CD8-positive, alpha-beta memory T cell (primary cell): ENCODE measurements around the gene PNPLA1. TPM values are rescaled to one million over a fixed set of nuclear protein-coding genes. Genes with fewer than 3 reads are reported as not detected.

Experiments
- CTCF ChIA-PET: fragments of 350-600 bp; sonication (Branson Sonifier 250); formaldehyde crosslinking; loops from one replicate; lab custom pipeline; 2021; ENCODE audit warnings: antibody characterized with exemption; lab: Charles Lee
- POLR2A ChIA-PET: fragments of 350-600 bp; sonication (Branson Sonifier 250); formaldehyde crosslinking; loops from one replicate; lab custom pipeline; 2021; ENCODE audit warnings: antibody characterized with exemption; lab: Charles Lee
- DNase-seq, 5 donors: peaks; one replicate each; pipeline versions ENCODE4 v3.0.0 to v3.0.0-alpha.2; 2020 to 2022; ENCODE audit warnings: mixed read lengths in 1 of 5
- H3K27ac ChIP-seq: one replicate; pipeline ENCODE4 v1.7.0; 2013; ENCODE audit warnings: low read depth, mild to moderate bottlenecking, low read length, moderate library complexity
- H3K27me3 ChIP-seq: 2 replicates; pipeline ENCODE4 v1.7.0; 2013; ENCODE audit warnings: low read length, mild to moderate bottlenecking; ENCODE audit not compliant: insufficient read depth, poor library complexity, severe bottlenecking
- H3K36me3 ChIP-seq: 2 replicates; pipeline ENCODE4 v1.7.0; 2013; ENCODE audit warnings: mild to moderate bottlenecking, low read length, moderate library complexity; ENCODE audit not compliant: insufficient read depth
- H3K4me1 ChIP-seq: 2 replicates; pipeline ENCODE4 v1.7.0; 2013; ENCODE audit warnings: mild to moderate bottlenecking, low read length, moderate library complexity; ENCODE audit not compliant: insufficient read depth
- H3K4me3 ChIP-seq: 2 replicates; pipeline ENCODE4 v1.7.0; 2013; ENCODE audit warnings: mild to moderate bottlenecking, low read length
- H3K9me3 ChIP-seq: 2 replicates; pipeline ENCODE4 v1.7.0; 2013; ENCODE audit warnings: mild to moderate bottlenecking, low read length
- H3K27ac Mint-ChIP-seq, 8 donors: one replicate each; pipeline ENCODE4 v1.8.0; 2020 to 2021; ENCODE audit warnings: mixed read lengths in 8 of 8, mild to moderate bottlenecking in 6 of 8, inconsistent platforms in 3 of 8, moderate library complexity in 3 of 8
- H3K27me3 Mint-ChIP-seq, 2 donors: one replicate each; pipeline ENCODE4 v1.8.0; 2020 to 2021; ENCODE audit warnings: mixed read lengths in 2 of 2, mild to moderate bottlenecking in 1 of 2, moderate library complexity in 1 of 2
- H3K36me3 Mint-ChIP-seq, 3 donors: one replicate each; pipeline ENCODE4 v1.8.0; 2020 to 2021; ENCODE audit warnings: mixed read lengths in 3 of 3, inconsistent platforms in 1 of 3, mild to moderate bottlenecking in 1 of 3
- H3K4me1 Mint-ChIP-seq, 3 donors: one replicate each; pipeline ENCODE4 v1.8.0; 2020 to 2021; ENCODE audit warnings: mixed read lengths in 3 of 3, inconsistent platforms in 1 of 3, mild to moderate bottlenecking in 1 of 3
- H3K4me3 Mint-ChIP-seq, 7 donors: one replicate each; pipeline ENCODE4 v1.8.0; 2020 to 2021; ENCODE audit warnings: mixed read lengths in 7 of 7, mild to moderate bottlenecking in 6 of 7, moderate library complexity in 4 of 7, inconsistent platforms in 2 of 7
- H3K9me3 Mint-ChIP-seq, 5 donors: one replicate each; pipeline ENCODE4 v1.8.0; 2020 to 2022; ENCODE audit warnings: mixed read lengths in 5 of 5, mild to moderate bottlenecking in 3 of 5, moderate library complexity in 2 of 5, inconsistent platforms in 1 of 5
- polyA plus RNA-seq: library from polyadenylated mRNA; unstranded; fragments of 300-500 nt; fragmentation: Illumina TruSeq; gene quantifications from one replicate; pipeline ENCODE4 v1.2.3, GENCODE V29; 2021
- total RNA-seq, 2 experiments: library from RNA; stranded (reverse); gene quantifications; one replicate each; pipeline ENCODE4 v1.2.3, GENCODE V29; 2021

Gene PNPLA1
- total and polyA plus RNA-seq, 3 experiments from 2014 or later = not detected

DNA sequence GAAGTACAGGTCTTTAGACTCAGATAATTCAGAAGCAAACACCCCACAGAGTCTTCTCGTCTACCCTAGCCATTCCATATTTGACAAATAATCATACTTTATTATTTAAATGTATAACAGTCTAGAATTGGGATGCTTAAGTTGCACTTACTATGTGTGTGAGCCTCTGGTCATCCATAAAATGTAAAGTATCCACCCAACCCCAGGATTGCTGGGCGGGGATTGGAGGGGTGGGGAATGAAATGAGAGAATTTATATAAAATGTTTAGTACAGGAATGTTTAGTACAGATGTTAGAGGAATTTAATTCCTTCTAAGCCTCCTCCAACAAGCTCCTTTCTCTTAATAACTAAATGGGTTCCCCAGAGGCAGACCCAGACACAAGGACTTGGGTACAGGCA, 50.0 kb downstream of the PNPLA1 start:
- ChIA-PET CTCF (interaction anchor here (0.9 to 1.3 kb wide), 2 partner anchors 17 to 18 kb away, joined by 3 read pairs; no protein-coding TSS in a partner anchor), POLR2A (no interaction called here)
- no peaks in the 10 kb centered on the region for H3K4me1 Mint-ChIP-seq
- H3K4me1 ChIP-seq = no peaks in the 10 kb centered on the region
- H3K4me3 ChIP-seq = no peak overlapping the region
- H3K36me3 ChIP-seq = no peaks in the 10 kb centered on the region
- H3K4me3 Mint-ChIP-seq = no peak overlapping the region
- H3K27ac Mint-ChIP-seq = no peak overlapping the region
- H3K27ac ChIP-seq = no peak overlapping the region
- H3K36me3 Mint-ChIP-seq = no peaks in the 10 kb centered on the region
- H3K27me3 Mint-ChIP-seq = peaks cover 3% of the 10 kb centered on the region in 2 donors
- DNase-seq = no peak
- no peaks in the 10 kb centered on the region for H3K9me3 ChIP-seq
- H3K9me3 Mint-ChIP-seq = no peaks in the 10 kb centered on the region
- H3K27me3 ChIP-seq = no peaks in the 10 kb centered on the region

DNA sequence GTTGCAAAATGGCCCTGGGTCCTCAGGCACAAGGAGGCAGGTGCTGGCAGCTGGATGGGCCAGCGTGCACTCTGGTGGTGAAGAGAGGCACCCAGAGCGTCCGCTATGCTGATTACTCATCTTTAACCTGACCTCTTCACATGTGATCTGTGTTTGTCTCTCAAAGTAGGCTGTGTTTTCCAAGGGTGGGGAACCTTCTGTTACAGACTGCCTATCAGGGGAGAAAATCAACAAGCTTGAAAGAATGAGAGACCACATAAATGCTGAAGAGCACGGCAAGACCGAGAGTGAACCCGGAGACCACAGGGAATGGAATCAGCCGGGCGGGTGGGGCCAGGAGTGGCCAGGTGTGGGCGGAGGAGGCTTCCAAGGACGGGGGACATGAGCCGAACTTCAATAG, 50.6 kb downstream of the PNPLA1 start:
- ChIA-PET CTCF (no interaction called here), POLR2A (no interaction called here)
- DNase-seq = no peak
- Histone ChIP-seq H3K4me3 (no peak overlapping the region), H3K27me3 (no peaks in the 10 kb centered on the region), H3K36me3 (no peaks in the 10 kb centered on the region), H3K9me3 (no peaks in the 10 kb centered on the region), H3K27ac (no peak overlapping the region), H3K4me1 (no peaks in the 10 kb centered on the region)
- H3K27me3 Mint-ChIP-seq = peaks cover 3% of the 10 kb centered on the region in 2 donors
- H3K9me3 Mint-ChIP-seq = no peaks in the 10 kb centered on the region
- no peaks in the 10 kb centered on the region for H3K4me1 Mint-ChIP-seq
- no peaks in the 10 kb centered on the region for H3K36me3 Mint-ChIP-seq
- no peak overlapping the region for H3K4me3 Mint-ChIP-seq
- H3K27ac Mint-ChIP-seq = no peak overlapping the region

DNA sequence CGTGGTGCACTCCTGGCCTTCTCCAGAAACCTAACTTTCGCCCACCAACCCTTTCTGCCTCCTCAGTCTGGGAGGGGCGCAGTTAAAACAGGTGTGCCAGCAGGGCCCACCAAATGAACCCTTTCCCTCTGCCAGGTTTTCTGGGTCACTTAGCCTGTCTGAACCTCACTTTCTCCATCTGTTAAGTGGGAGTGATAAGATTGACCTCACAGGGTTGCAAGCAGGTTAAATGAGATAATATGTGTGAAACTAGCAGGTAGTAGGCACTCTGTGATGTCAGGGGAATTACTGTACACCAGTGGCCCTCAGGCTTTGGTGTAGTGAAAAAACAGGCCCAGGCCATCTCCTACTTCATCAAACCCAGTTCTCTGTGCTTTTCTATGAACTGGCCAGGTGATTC, 52.7 kb downstream of the PNPLA1 start:
- Mint-ChIP-seq H3K4me1 (no peaks in the 10 kb centered on the region), H3K4me3 (no peak overlapping the region), H3K9me3 (no peaks in the 10 kb centered on the region), H3K27me3 (peaks cover 3% of the 10 kb centered on the region in 2 donors), H3K27ac (no peak overlapping the region), H3K36me3 (no peaks in the 10 kb centered on the region)
- no peak for DNase-seq
- H3K4me3 ChIP-seq = no peak overlapping the region
- ChIA-PET CTCF (no interaction called here), POLR2A (no interaction called here)
- no peak overlapping the region for H3K27ac ChIP-seq
- H3K4me1 ChIP-seq = no peaks in the 10 kb centered on the region
- H3K9me3 ChIP-seq = no peaks in the 10 kb centered on the region
- no peaks in the 10 kb centered on the region for H3K27me3 ChIP-seq
- H3K36me3 ChIP-seq = no peaks in the 10 kb centered on the region

DNA sequence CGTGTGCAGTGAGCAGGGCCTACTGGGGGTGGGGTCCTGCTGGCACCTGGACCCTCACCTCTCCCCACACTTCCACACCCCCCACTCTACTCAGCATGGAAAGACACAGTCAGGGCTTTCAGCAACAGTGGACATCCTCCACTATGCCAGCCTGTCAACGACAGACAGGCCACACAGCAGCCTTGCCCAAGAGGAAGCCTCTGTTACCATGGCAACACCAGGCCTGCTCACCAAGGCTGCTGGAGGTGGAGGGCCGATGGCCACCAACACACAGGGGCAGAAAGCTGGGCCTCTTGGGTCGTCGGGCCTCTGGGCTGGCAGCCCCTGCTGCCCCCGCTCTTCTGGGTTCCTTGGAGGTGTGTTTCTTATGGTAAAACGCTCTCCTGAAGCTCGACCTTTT, 53.2 kb downstream of the PNPLA1 start:
- Histone ChIP-seq H3K36me3 (no peaks in the 10 kb centered on the region), H3K27ac (no peak overlapping the region), H3K9me3 (no peaks in the 10 kb centered on the region), H3K4me3 (no peak overlapping the region), H3K4me1 (no peaks in the 10 kb centered on the region), H3K27me3 (no peaks in the 10 kb centered on the region)
- Mint-ChIP-seq H3K4me3 (no peak overlapping the region), H3K27me3 (peaks cover 0 to 3% of the 10 kb centered on the region in 2 donors), H3K9me3 (no peaks in the 10 kb centered on the region), H3K27ac (no peak overlapping the region), H3K4me1 (no peaks in the 10 kb centered on the region), H3K36me3 (no peaks in the 10 kb centered on the region)
- ChIA-PET POLR2A (no interaction called here), CTCF (no interaction called here)
- DNase-seq = no peak

DNA sequence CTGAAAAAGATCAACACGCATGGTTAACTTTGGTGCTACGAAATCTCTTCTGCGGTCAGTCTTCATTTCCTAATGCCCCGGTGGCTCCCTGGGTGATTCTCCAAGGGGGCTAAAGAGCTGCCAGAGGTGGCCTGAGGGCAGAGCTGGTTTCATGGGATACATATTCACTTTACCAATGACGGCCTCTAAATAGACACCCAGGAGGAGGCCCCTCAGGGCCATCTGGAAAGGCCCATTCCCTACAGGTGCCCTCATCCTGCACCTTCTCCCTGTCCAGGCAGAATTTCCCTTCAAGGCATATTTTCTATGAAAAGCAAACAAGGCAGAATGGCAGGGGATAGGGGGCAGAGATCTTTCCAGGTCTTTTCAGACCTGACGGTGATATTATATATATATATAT, 54.3 kb downstream of the PNPLA1 start:
- H3K27ac Mint-ChIP-seq = no peak overlapping the region
- H3K9me3 ChIP-seq = no peaks in the 10 kb centered on the region
- no peaks in the 10 kb centered on the region for H3K9me3 Mint-ChIP-seq
- ChIA-PET POLR2A (no interaction called here), CTCF (interaction anchor here (1.0 to 1.5 kb wide), 2 partner anchors 22 to 435 kb away, joined by 3 read pairs; no protein-coding TSS in a partner anchor)
- H3K36me3 ChIP-seq = no peaks in the 10 kb centered on the region
- H3K4me3 ChIP-seq = no peak overlapping the region
- H3K36me3 Mint-ChIP-seq = no peaks in the 10 kb centered on the region
- peaks cover 3 to 4% of the 10 kb centered on the region in 2 donors for H3K27me3 Mint-ChIP-seq
- H3K27me3 ChIP-seq = no peaks in the 10 kb centered on the region
- no peak overlapping the region for H3K27ac ChIP-seq
- no peak for DNase-seq
- H3K4me1 ChIP-seq = no peaks in the 10 kb centered on the region
- H3K4me3 Mint-ChIP-seq = no peak overlapping the region
- no peaks in the 10 kb centered on the region for H3K4me1 Mint-ChIP-seq

DNA sequence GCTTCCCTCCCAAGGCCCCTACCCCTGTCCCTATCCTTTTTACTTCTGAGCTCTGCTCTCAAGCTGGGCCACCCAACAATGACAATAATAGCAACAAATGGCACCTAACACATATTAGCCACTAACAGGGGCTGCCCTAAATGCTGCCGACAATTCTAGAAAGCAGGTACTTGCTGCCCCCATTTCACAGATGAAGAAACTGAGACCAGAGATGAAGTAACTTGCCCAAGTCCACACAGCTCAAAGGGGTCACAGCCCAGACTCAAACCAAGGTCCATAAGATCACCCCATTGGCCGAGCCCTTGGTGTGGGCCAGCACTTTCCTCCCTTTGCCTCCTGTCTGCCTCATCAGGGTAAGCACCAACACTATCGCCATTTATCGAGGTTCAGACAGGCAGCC, 54.9 kb downstream of the PNPLA1 start:
- Histone ChIP-seq H3K4me1 (no peaks in the 10 kb centered on the region), H3K27me3 (no peaks in the 10 kb centered on the region), H3K4me3 (no peak overlapping the region), H3K27ac (no peak overlapping the region), H3K36me3 (no peaks in the 10 kb centered on the region), H3K9me3 (no peaks in the 10 kb centered on the region)
- ChIA-PET CTCF (interaction anchor here (1.0 to 1.5 kb wide), 3 partner anchors 16 to 434 kb away, joined by 3 to 4 read pairs (median 3); no protein-coding TSS in a partner anchor), POLR2A (no interaction called here)
- Mint-ChIP-seq H3K4me3 (no peak overlapping the region), H3K27me3 (peaks cover 3 to 4% of the 10 kb centered on the region in 2 donors), H3K27ac (no peak overlapping the region), H3K4me1 (no peaks in the 10 kb centered on the region), H3K36me3 (no peaks in the 10 kb centered on the region), H3K9me3 (no peaks in the 10 kb centered on the region)
- DNase-seq = no peak

DNA sequence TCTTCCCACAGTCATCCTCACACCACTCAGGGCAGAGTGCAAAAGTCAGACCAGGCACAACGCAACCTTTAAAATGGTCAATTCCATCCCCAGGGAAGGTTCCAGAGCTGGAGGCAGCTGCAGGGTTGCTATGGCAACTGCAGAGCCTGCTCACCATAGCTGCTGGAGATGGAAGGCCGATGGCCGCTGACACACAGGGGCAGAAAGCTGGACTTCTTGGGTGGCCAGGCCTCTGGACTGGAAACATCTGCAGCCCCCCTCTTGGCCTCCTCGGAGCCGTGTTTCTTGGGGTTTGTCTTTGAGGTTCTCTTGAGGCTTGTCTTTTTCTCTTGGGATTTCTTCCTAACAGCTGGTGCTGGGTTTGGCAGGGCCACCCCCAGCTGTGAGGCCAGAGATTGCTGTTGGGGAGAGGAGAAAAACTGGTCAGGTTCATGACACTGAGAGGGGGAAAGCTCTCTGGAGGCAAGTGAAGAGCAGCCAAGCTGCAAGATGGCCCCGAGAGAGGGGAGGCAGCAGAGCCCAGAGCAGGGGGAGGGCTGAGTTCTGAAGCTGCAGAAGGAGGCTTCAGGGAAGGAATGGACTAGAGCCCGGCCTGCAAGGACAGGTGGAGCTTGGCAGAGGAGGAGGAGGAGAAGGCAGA, 56.6 kb downstream of the PNPLA1 start:
- no peaks in the 10 kb centered on the region for H3K36me3 ChIP-seq
- Mint-ChIP-seq H3K9me3 (no peaks in the 10 kb centered on the region), H3K27me3 (peaks cover 3 to 4% of the 10 kb centered on the region in 2 donors), H3K36me3 (no peaks in the 10 kb centered on the region), H3K4me1 (no peaks in the 10 kb centered on the region), H3K4me3 (no peak overlapping the region), H3K27ac (peak overlapping the region in 1 of 8 donors; percentile 43)
- no peaks in the 10 kb centered on the region for H3K4me1 ChIP-seq
- DNase-seq = no peak
- H3K27ac ChIP-seq = no peak overlapping the region
- no peaks in the 10 kb centered on the region for H3K9me3 ChIP-seq
- ChIA-PET CTCF (interaction anchor here (0.8 to 1.5 kb wide), 2 partner anchors 13 to 15 kb away, joined by 3 to 4 read pairs; no protein-coding TSS in a partner anchor), POLR2A (no interaction called here)
- no peaks in the 10 kb centered on the region for H3K27me3 ChIP-seq
- no peak overlapping the region for H3K4me3 ChIP-seq

DNA sequence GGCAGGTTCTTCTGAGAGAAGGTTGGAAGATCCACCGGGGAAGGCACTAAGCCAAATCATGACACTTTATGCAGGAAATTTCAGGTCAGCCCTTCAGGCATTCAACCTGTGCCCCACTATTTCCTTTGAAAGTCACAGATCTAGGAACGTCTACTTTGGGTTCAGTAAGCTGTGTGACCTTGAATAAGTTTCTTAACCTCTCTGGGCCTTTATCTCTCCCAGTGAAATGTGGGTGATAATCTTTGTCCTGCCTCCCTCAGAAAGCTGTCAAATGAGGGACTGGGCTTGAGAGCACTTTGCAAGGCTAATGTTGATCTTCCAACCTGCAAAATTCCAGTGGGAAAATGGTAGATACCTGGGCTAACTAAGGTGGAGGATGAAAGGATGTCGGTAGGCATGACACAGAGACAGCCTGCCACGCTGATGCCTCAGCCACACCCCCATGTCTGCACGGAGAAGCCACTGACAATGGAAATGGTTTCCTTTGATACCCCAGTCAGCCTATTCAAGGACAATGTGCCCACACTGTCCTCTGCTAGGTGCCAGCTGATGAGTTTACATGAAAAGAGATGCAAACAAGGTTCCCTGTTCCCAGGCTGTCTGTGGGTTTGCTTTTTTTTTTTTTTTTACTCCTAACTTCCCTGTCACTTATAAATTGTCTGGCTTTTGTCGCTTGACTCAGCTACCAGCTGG, 57.5 kb downstream of the PNPLA1 start:
- CTCF ChIA-PET = interaction anchor here (1.5 kb wide), 1 partner anchor 14 kb away, joined by 4 read pairs; no protein-coding TSS in a partner anchor
- no peak for DNase-seq
- H3K27me3 Mint-ChIP-seq = peaks cover 3 to 10% of the 10 kb centered on the region in 2 donors
- no peak overlapping the region for H3K27ac Mint-ChIP-seq
- no peaks in the 10 kb centered on the region for H3K36me3 Mint-ChIP-seq
- Histone ChIP-seq H3K4me1 (no peaks in the 10 kb centered on the region), H3K36me3 (no peaks in the 10 kb centered on the region), H3K9me3 (no peaks in the 10 kb centered on the region), H3K27me3 (no peaks in the 10 kb centered on the region), H3K4me3 (no peak overlapping the region), H3K27ac (no peak overlapping the region)
- no peaks in the 10 kb centered on the region for H3K4me1 Mint-ChIP-seq
- no peaks in the 10 kb centered on the region for H3K9me3 Mint-ChIP-seq
- POLR2A ChIA-PET = interaction anchor here (0.5 kb wide), 1 partner anchor 524 kb away, joined by 3 read pairs; no protein-coding TSS in a partner anchor
- H3K4me3 Mint-ChIP-seq = no peak overlapping the region
